Ovary (tissue), 9 donors: ENCODE results near the gene ZNF736. TPM values are rescaled to one million over a fixed set of nuclear protein-coding genes. Genes with fewer than 3 reads are reported as not detected.

Experiments
- DNase-seq, 5 donors: peaks; one replicate each; pipeline ENCODE4 v3.0.0-alpha.2; 2019 to 2020
- H3K27ac ChIP-seq, 2 donors: fragments of 200-600 bp; one replicate each; pipeline versions ENCODE4 v1.5.1 to v1.8.0; 2019 to 2022
- H3K27me3 ChIP-seq: fragments of 200-600 bp; one replicate; pipeline ENCODE4 v1.8.0; 2022
- H3K36me3 ChIP-seq: fragments of 200-600 bp; sonication (generic); one replicate; pipeline ENCODE4 v1.5.1; 2019
- H3K4me1 ChIP-seq: one replicate; pipeline ENCODE4 v1.8.1; 2013; ENCODE audit warnings: mild to moderate bottlenecking, moderate library complexity; ENCODE audit not compliant: insufficient read depth
- H3K4me3 ChIP-seq: fragments of 200-600 bp; sonication (generic); one replicate; pipeline ENCODE4 v1.5.1; 2017
- H3K9me3 ChIP-seq, 2 donors: fragments of 200-600 bp in 1 of 2; sonication (generic) in 1 of 2; one replicate each; pipeline versions ENCODE4 v1.5.1 to v1.8.1; 2013 to 2019; ENCODE audit warnings: mild to moderate bottlenecking in 1 of 2, moderate library complexity in 1 of 2
- CTCF ChIP-seq, 3 donors: fragments of 450-650 bp in 2 of 3; fragments of 200-600 bp in 1 of 3; IDR thresholded peaks; one replicate each; pipeline versions ENCODE4 v1.5.1 to v1.8.0; 2016 to 2022; ENCODE audit warnings: antibody characterized with exemption in 3 of 3, mild to moderate bottlenecking in 1 of 3
- EP300 ChIP-seq: sonication (generic); formaldehyde crosslinking; IDR thresholded peaks from one replicate; pipeline ENCODE4 v1.6.1; 2017; ENCODE audit warnings: antibody characterized with exemption
- POLR2A ChIP-seq: fragments of 450-650 bp; IDR thresholded peaks from one replicate; pipeline ENCODE4 v1.6.1; 2017; ENCODE audit warnings: antibody characterized with exemption, mild to moderate bottlenecking, moderate library complexity
- WGBS, 3 donors: extraction: QIAGEN DNeasy Blood & Tissue Kit in 1 of 3; methylation state at CpG; one replicate each; pipeline versions ENCODE4 v1.1.5 to v1.1.7; 2013 to 2017; 5-methylcytosine and 5-hydroxymethylcytosine counted together
- intact Hi-C, 4 donors: fragments of 100-400 bp; cut with DNase I; formaldehyde crosslinking; loops; one replicate each; pipeline versions ENCODE4 v1.11.0 to v1.15.1; 2022 to 2023
- polyA plus RNA-seq, 2 donors: library from polyadenylated mRNA; stranded (reverse); fragments of 200-250 nt in 1 of 2; fragments of 350-450 nt in 1 of 2; fragmentation: Illumina TruSeq in 1 of 2; extraction: RNeasy Lipid Tissue Mini Kit (QIAGEN cat#74804) in 1 of 2; gene quantifications; one replicate each; pipeline ENCODE4 v1.2.3, GENCODE V29; 2013 to 2014
- total RNA-seq, 7 donors: library from RNA; depleted of rRNA in 2 of 7; stranded (reverse); fragments of >200 nt in 2 of 7; fragmentation: NEBNext Ultra II Directional in 3 of 7; extraction: Animal tissue kit (Norgen Biotek cat#: 25700) in 3 of 7; gene quantifications; one replicate each; pipeline versions ENCODE4 v1.1.0 to v1.2.4, GENCODE V29; 2016 to 2023
- donor health status: DM: no; HTN: no; CAD: no; lungs with moderate emphysema.
- donor health status: DM: no; HTN: no; CAD: no.
- donor health status: Bipolar disorder and iron deficiency.
- donor health status: DM: yes; HTN: yes; CAD: no.
- donor health status: DM: no; HTN: no; CAD: no.
- donor health status: DM: yes; HTN: yes; CAD: no.

ZNF736 gene
- total and polyA plus RNA-seq, 9 donors, result 5.0 to 24.9 (median 16.3) TPM

- DNase-seq, result no peak
- Histone ChIP-seq H3K9me3 (no peaks in the 10 kb centered on the region), H3K36me3 (no peaks in the 10 kb centered on the region), H3K4me3 (no peak overlapping the region), H3K4me1 (no peaks in the 10 kb centered on the region), H3K27me3 (peaks cover 3% of the 10 kb centered on the region), H3K27ac (no peak overlapping the region)
- 90 to 95% (median 92%) methylated on average over 2 of the region's 2 CpGs for WGBS, 3 donors
- TF ChIP-seq POLR2A (no peak), CTCF (IDR thresholded peaks at IDR 0.05) (no peak), EP300 (no peak)
- intact Hi-C loops, result no loop called here
Measured at GRCh38 chr7:64359543-64359942, 45.8 kb downstream of the ZNF736 start.

- H3K4me1 ChIP-seq, result no peaks in the 10 kb centered on the region
- WGBS, 3 donors, result 86 to 95% (median 90%) methylated on average over 2 of the region's 2 CpGs
- no peaks in the 10 kb centered on the region for H3K36me3 ChIP-seq
- no peak overlapping the region for H3K27ac ChIP-seq
- TF ChIP-seq POLR2A (no peak), CTCF (IDR thresholded peaks at IDR 0.05) (no peak), EP300 (no peak)
- no peak for DNase-seq
- H3K4me3 ChIP-seq, result no peak overlapping the region
- H3K27me3 ChIP-seq, result no peaks in the 10 kb centered on the region
- peaks cover 0 to 3% of the 10 kb centered on the region in 2 donors for H3K9me3 ChIP-seq
- intact Hi-C loops, result no loop called here
Measured at GRCh38 chr7:64371116-64371515, 57.4 kb downstream of the ZNF736 start.

- Histone ChIP-seq H3K36me3 (no peaks in the 10 kb centered on the region), H3K4me1 (no peaks in the 10 kb centered on the region), H3K4me3 (no peak overlapping the region), H3K9me3 (peaks cover 0 to 3% of the 10 kb centered on the region in 2 donors), H3K27ac (no peak overlapping the region), H3K27me3 (no peaks in the 10 kb centered on the region)
- intact Hi-C loops, result no loop called here
- TF ChIP-seq POLR2A, result no peak
- no peak for TF ChIP-seq EP300
- no peak for TF ChIP-seq CTCF (IDR thresholded peaks at IDR 0.05)
- no peak for DNase-seq
- WGBS, 3 donors, result 83 to 94% (median 87%) methylated on average over 2 of the region's 2 CpGs
Measured at GRCh38 chr7:64373017-64373416, 59.3 kb downstream of the ZNF736 start.

GRCh38 chr7:64400401-64400800 lies 86.6 kb downstream of the ZNF736 start:
- TF ChIP-seq CTCF (IDR thresholded peaks at IDR 0.05) (no peak), EP300 (no peak), POLR2A (no peak)
- DNase-seq, result no peak
- no peak overlapping the region for H3K27ac ChIP-seq
- no peaks in the 10 kb centered on the region for H3K27me3 ChIP-seq
- intact Hi-C loops, result no loop called here
- H3K4me3 ChIP-seq, result no peak overlapping the region
- no peaks in the 10 kb centered on the region for H3K4me1 ChIP-seq
- no peaks in the 10 kb centered on the region for H3K36me3 ChIP-seq
- H3K9me3 ChIP-seq, result no peaks in the 10 kb centered on the region

Other genes starting within 250 kb of the ZNF736 start
- gene ZNF735, start 106.8 kb upstream of the ZNF736 start, total RNA-seq, result not detected
- not detected for gene ZNF735, start 106.8 kb upstream of the ZNF736 start, polyA plus RNA-seq
- not detected for gene ZNF679, start 85.5 kb upstream of the ZNF736 start, total RNA-seq
- gene ZNF679, start 85.5 kb upstream of the ZNF736 start, polyA plus RNA-seq, result not detected
- 10 to 100 TPM; 16.5 to 34.1 (median 25.3) TPM for gene ZNF680, start 249.1 kb downstream of the ZNF736 start, total RNA-seq
- gene ZNF680, start 249.1 kb downstream of the ZNF736 start, polyA plus RNA-seq, result 10 to 100 TPM; 10.0 to 11.1 TPM